HepG2 (cell line): ENCODE results near the gene OR2AT4. TPM values are rescaled to one million over a fixed set of nuclear protein-coding genes. Genes with fewer than 3 reads are reported as not detected.
A peak's percentile ranks its signal among the peaks of the same experiment; 100 is the strongest.

ENCODE experiments used
- ATAC-seq: fragments of 200-7000 bp; cut with Tn5 transposase; 3 replicates; pipeline ENCODE4 v1.9.1; 2020; ENCODE audit warnings: mild to moderate bottlenecking, moderate library complexity
- BruUV-seq: library from RNA; stranded (reverse); fragments of 400-500 nt; replicated peaks from 2 replicates; lab custom pipeline; 2021; lab: Mats Ljungman, UMichigan
- CTCF ChIA-PET: fragments of 300-600 bp; formaldehyde crosslinking; extraction: SDS; loops from one replicate; lab custom pipeline; 2021; ENCODE audit warnings: low total read pairs, inconsistent platforms, low intra/inter-chr PET ratio; lab: Yijun Ruan, JAX
- POLR2A ChIA-PET: fragments of 350-600 bp; sonication (Branson Sonifier 250); formaldehyde crosslinking; loops from one replicate; lab custom pipeline; 2020; ENCODE audit warnings: antibody characterized with exemption, inconsistent platforms; lab: Yijun Ruan, JAX
- DNase-seq: peaks from one replicate; pipeline ENCODE4 v3.0.0-alpha.2; 2015; ENCODE audit warnings: low spot score
- FAIRE-seq: peaks from 3 replicates; lab custom pipeline; 2011; peaks lifted over from hg19 to GRCh38; lab: Jason Lieb, UNC
- H2AFZ ChIP-seq: one replicate; pipeline ENCODE4 v1.6.1; 2011; ENCODE audit warnings: low read length, inconsistent platforms
- H3K27ac ChIP-seq: fragments of 300-600 bp; 3 replicates; pipeline ENCODE4 v1.8.0; 2011; ENCODE audit warnings: mixed run types, mild to moderate bottlenecking, mixed read lengths, low read length, inconsistent platforms; ENCODE audit not compliant: insufficient read depth; ENCODE audit errors: extremely low read length
- H3K27me3 ChIP-seq, 2 experiments: fragments of 200-600 bp in 1 of 2; 2 replicates in 1 of 2; 3 replicates in 1 of 2; pipeline versions ENCODE4 v1.6.0 to v1.8.0; 2011; ENCODE audit warnings: low read length in 2 of 2, mild to moderate bottlenecking in 2 of 2, moderate library complexity in 2 of 2, inconsistent platforms in 1 of 2; ENCODE audit not compliant: insufficient read depth in 2 of 2, control insufficient read depth in 1 of 2
- H3K36me3 ChIP-seq, 2 experiments: fragments of 200-600 bp in 1 of 2; replicated peaks in 1 of 2; 2 replicates in 1 of 2; 3 replicates in 1 of 2; pipeline versions ENCODE4 v1.5.1 to v1.8.0; 2011; ENCODE audit warnings: low read length in 2 of 2, inconsistent platforms in 1 of 2; ENCODE audit not compliant: insufficient read depth in 2 of 2, control insufficient read depth in 1 of 2
- H3K4me1 ChIP-seq: 2 replicates; pipeline ENCODE4 v1.5.1; 2012; ENCODE audit warnings: low read length, inconsistent platforms; ENCODE audit not compliant: insufficient read depth
- H3K4me2 ChIP-seq: 2 replicates; pipeline ENCODE4 v1.6.0; 2011; ENCODE audit warnings: low read depth, low read length, inconsistent platforms
- H3K4me3 ChIP-seq, 3 experiments: fragments of 200-600 bp in 1 of 3; sonication (generic), shearing (Covaris generic) in 1 of 3; replicated peaks in 1 of 3; 2 replicates each; pipeline ENCODE4 v1.5.1; 2011 to 2016; ENCODE audit warnings: low read length in 3 of 3, inconsistent platforms in 2 of 3, low read depth in 2 of 3, mild to moderate bottlenecking in 2 of 3, control low read depth in 1 of 3, mixed read lengths in 1 of 3; ENCODE audit not compliant: insufficient read depth in 1 of 3
- H3K79me2 ChIP-seq: one replicate; pipeline ENCODE4 v1.6.1; 2011; ENCODE audit warnings: low read length, inconsistent platforms; ENCODE audit not compliant: insufficient read depth
- H3K9ac ChIP-seq: 2 replicates; pipeline ENCODE4 v1.6.0; 2011; ENCODE audit warnings: mild to moderate bottlenecking, low read depth, low read length, inconsistent platforms; ENCODE audit not compliant: insufficient read depth
- H3K9me3 ChIP-seq: 2 replicates; pipeline ENCODE4 v1.5.1; 2012; ENCODE audit warnings: mild to moderate bottlenecking, low read length
- H4K20me1 ChIP-seq: 2 replicates; pipeline ENCODE4 v1.6.0; 2011; ENCODE audit warnings: inconsistent platforms, mild to moderate bottlenecking, low read length, moderate library complexity; ENCODE audit not compliant: insufficient read depth
- CEBPB ChIP-seq: IDR thresholded peaks from 2 replicates; pipeline ENCODE4 v1.6.1; 2011; ENCODE audit warnings: low read depth, low read length, improper control_type of control experiment, borderline replicate concordance
- RBAK ChIP-seq: sonication (generic); formaldehyde crosslinking; IDR thresholded peaks from 2 replicates; pipeline ENCODE4 v1.5.1; 2020; ENCODE audit warnings: mild to moderate bottlenecking, missing genetic modification reagents
- XRCC5 ChIP-seq: fragments of 200-400 bp; formaldehyde crosslinking; optimal IDR thresholded peaks from 2 replicates; pipeline ENCODE3; 2017; ENCODE audit warnings: mild to moderate bottlenecking, low read length
- ZNF101 ChIP-seq: sonication (generic); formaldehyde crosslinking; IDR thresholded peaks from 2 replicates; pipeline ENCODE4 v1.4.0; 2020; ENCODE audit warnings: mild to moderate bottlenecking, low read depth, missing genetic modification reagents, borderline replicate concordance
- ZNF451 ChIP-seq: sonication (generic); formaldehyde crosslinking; IDR thresholded peaks from 2 replicates; pipeline ENCODE4 v1.5.0; 2020; ENCODE audit warnings: mild to moderate bottlenecking, missing genetic modification reagents
- ZSCAN25 ChIP-seq: sonication (generic); formaldehyde crosslinking; IDR thresholded peaks from 2 replicates; pipeline ENCODE4 v1.8.0; 2022; ENCODE audit warnings: mild to moderate bottlenecking, missing genetic modification reagents
- WGBS: methylation state at CpG from one replicate; pipeline ENCODE4 v1.1.6; 2017; ENCODE audit warnings: low lambda C conversion rate; 5-methylcytosine and 5-hydroxymethylcytosine counted together
- in situ Hi-C: cut with HindIII; loops from 2 replicates; pipeline ENCODE4 v1.10.0; 2017; ENCODE audit warnings: low pct_unique_long_range_greater_than_20kb; ENCODE audit not compliant: extremely low pct_ligation_motif_present
- intact Hi-C: fragments of 100-400 bp; cut with micrococcal nuclease; formaldehyde crosslinking; loops from one replicate; pipeline ENCODE4 v1.10.0; 2022; ENCODE audit not compliant: unreplicated experiment
- polyA plus RNA-seq, 8 experiments: library from polyadenylated mRNA; depleted of rRNA in 3 of 8; stranded (reverse) in 7 of 8; unstranded in 1 of 8; fragments of >200 nt; fragmentation: Illumina TruSeq in 4 of 8; extraction: Trizol in 4 of 8; gene quantifications; 2 replicates each; pipeline versions ENCODE4 v1.2.1 to v1.2.3, GENCODE V29; 2011 to 2016; ENCODE audit warnings: low read depth in 4 of 8, missing spikeins in 1 of 8, mixed read lengths in 1 of 8; ENCODE audit not compliant: insufficient read depth in 1 of 8
- total RNA-seq, 5 experiments: library from RNA; depleted of rRNA; stranded (reverse); fragments of >200 nt; fragmentation: Illumina TruSeq; extraction: Trizol; gene quantifications; 2 replicates each; pipeline ENCODE4 v1.2.3, GENCODE V29; 2016; ENCODE audit warnings: low read depth in 1 of 5
- TF ChIP-seq, protein P1 (sequence below): sonication (generic); formaldehyde crosslinking; IDR thresholded peaks from 2 replicates; pipeline ENCODE4 v1.9.0; 2021; ENCODE audit warnings: missing genetic modification reagents, borderline replicate concordance
- TF ChIP-seq, protein P2 (sequence below): sonication (generic); formaldehyde crosslinking; IDR thresholded peaks from 2 replicates; pipeline ENCODE4 v1.4.0; 2020; ENCODE audit warnings: missing genetic modification reagents, low read depth, mild to moderate bottlenecking, borderline replicate concordance

Gene OR2AT4
- total and polyA plus RNA-seq, 2 of the 13 experiments (the other 11 are each of a cell fraction or from before 2014, with no cell fraction given): not detected

DNA sequence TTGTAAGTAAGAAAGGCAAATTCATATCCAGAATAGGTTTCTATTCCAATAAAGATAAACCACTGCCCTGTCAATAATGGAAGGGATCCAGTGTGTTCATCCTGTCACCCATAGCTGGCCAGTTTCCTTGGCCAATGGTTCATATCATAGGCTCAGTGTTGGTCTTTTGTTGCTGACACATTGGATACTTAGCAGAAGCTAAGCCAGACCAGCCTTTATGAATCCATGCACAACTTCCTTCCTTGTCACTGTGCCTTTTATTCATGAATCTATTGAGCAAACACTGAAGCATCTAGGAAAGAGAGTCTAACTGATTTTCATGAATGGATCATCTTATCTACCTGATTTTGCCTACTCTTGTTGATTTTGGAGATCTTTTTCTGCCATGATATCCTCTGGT is 20.0 kb downstream of the OR2AT4 start (continued):
- TF ChIP-seq, protein P1, sequence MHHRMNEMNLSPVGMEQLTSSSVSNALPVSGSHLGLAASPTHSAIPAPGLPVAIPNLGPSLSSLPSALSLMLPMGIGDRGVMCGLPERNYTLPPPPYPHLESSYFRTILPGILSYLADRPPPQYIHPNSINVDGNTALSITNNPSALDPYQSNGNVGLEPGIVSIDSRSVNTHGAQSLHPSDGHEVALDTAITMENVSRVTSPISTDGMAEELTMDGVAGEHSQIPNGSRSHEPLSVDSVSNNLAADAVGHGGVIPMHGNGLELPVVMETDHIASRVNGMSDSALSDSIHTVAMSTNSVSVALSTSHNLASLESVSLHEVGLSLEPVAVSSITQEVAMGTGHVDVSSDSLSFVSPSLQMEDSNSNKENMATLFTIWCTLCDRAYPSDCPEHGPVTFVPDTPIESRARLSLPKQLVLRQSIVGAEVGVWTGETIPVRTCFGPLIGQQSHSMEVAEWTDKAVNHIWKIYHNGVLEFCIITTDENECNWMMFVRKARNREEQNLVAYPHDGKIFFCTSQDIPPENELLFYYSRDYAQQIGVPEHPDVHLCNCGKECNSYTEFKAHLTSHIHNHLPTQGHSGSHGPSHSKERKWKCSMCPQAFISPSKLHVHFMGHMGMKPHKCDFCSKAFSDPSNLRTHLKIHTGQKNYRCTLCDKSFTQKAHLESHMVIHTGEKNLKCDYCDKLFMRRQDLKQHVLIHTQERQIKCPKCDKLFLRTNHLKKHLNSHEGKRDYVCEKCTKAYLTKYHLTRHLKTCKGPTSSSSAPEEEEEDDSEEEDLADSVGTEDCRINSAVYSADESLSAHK: no peak
- no peak for TF ChIP-seq ZNF101

DNA sequence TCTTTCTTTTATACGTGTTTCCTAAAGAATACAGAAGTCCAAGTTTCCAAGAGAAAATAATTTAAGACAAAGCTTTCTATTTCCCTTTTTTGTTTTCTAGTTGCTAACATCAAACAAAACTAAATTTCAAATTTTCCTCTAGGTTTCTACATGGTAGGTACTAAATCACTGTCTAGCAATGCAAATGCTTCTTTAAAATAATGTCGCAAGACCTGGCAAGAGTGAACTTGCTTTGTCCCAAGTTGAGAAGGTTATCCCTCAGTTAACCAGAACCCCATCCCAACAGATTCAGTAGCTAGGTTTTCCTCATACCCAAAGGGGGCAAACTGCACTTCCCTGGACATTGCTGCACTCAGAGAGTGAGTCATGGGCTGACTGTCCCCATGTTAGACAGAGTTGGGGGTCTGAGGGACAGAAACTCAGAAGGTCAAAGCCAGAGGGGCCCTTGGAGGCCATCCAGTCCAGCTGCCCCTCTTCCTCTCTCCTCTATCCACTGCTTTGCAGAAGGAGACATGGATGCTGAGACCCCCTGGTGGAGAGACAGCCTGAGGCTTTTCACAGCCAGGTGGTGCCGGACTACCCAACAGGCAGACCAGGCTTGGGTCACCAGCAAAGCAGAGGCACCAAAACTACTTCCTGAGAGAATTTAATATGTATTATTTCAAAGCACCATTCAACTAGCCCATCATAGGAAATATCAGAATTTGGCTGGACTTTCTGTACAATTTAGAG is 23.1 kb downstream of the OR2AT4 start:
- ATAC-seq: peak; percentile 82
- TF ChIP-seq, protein P2, sequence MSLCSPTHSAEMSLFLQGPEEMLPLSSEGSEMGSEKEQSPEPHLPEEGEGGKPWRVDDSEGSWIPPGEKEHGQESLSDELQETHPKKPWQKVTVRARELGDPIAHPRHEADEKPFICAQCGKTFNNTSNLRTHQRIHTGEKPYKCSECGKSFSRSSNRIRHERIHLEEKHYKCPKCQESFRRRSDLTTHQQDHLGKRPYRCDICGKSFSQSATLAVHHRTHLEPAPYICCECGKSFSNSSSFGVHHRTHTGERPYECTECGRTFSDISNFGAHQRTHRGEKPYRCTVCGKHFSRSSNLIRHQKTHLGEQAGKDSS (CRISPR knock-in tag): no peak
- peak; percentile 50; the same call in 1 of the 2 replicates for TF ChIP-seq CEBPB
- TF ChIP-seq ZNF451: no peak
- no peak for TF ChIP-seq RBAK (CRISPR knock-in tag)
- peak; percentile 60 for TF ChIP-seq XRCC5
- no peak for TF ChIP-seq ZSCAN25 (CRISPR knock-in tag)
- peak overlapping the region; percentile 48; the same call in 1 of the 2 replicates for H3K4me2 ChIP-seq
- H3K27me3 ChIP-seq: no peaks in the 10 kb centered on the region
- H3K4me1 ChIP-seq: peaks cover 18% of the 10 kb centered on the region
- no peaks in the 10 kb centered on the region for H4K20me1 ChIP-seq
- ChIA-PET POLR2A (no interaction called here), CTCF (no interaction called here)
- peak; percentile 7 for DNase-seq
- no TSS peak for BruUV-seq
- H3K9ac ChIP-seq: no peak overlapping the region
- intact Hi-C loops: no loop called here
- H3K36me3 ChIP-seq: no peaks in the 10 kb centered on the region
- H3K79me2 ChIP-seq: no peaks in the 10 kb centered on the region
- no peaks in the 10 kb centered on the region for H3K9me3 ChIP-seq
- 38% methylated on average over 3 of the region's 3 CpGs for WGBS
- no peak overlapping the region for H3K4me3 ChIP-seq
- no peak overlapping the region for H2AFZ ChIP-seq
- no peak overlapping the region for H3K27ac ChIP-seq
- in situ Hi-C loops: no loop called here
- FAIRE-seq: no peak
